Right hindlimb (tissue), 1 donor: ENCODE results near the gene OPN4.
A peak's percentile ranks its signal among the peaks of the same experiment; 100 is the strongest.

Experiments
- DNase-seq: peaks from one replicate; pipeline ENCODE4 v3.0.0-alpha.2; 2018

OPN4 gene

DNA sequence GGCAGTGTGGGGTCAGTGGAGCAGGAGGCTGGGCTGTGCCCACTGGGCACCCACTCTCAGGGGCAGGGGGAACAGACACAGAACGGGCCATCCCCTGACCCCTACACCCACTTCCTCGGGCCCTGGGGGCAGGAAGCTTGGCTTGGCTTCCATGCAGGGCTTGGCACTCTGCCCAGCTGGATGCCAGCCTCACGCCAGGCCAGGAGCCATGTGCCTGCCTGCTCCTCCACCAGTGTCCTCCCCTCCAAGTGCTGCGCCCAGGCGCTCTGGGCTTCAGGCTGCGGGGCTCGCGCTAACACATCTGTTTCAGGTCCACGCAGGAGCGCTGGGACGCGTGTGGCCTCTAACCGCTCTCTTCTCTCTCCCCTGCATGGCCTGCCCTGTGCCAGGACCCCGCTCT, 26.7 kb downstream of the OPN4 start:
- no peak for DNase-seq

- no peak for DNase-seq
Measured at GRCh38 chr10:86681722-86682386, 27.5 kb downstream of the OPN4 start.

- no peak for DNase-seq
Measured at GRCh38 chr10:86682675-86683074, 28.3 kb downstream of the OPN4 start.

DNA sequence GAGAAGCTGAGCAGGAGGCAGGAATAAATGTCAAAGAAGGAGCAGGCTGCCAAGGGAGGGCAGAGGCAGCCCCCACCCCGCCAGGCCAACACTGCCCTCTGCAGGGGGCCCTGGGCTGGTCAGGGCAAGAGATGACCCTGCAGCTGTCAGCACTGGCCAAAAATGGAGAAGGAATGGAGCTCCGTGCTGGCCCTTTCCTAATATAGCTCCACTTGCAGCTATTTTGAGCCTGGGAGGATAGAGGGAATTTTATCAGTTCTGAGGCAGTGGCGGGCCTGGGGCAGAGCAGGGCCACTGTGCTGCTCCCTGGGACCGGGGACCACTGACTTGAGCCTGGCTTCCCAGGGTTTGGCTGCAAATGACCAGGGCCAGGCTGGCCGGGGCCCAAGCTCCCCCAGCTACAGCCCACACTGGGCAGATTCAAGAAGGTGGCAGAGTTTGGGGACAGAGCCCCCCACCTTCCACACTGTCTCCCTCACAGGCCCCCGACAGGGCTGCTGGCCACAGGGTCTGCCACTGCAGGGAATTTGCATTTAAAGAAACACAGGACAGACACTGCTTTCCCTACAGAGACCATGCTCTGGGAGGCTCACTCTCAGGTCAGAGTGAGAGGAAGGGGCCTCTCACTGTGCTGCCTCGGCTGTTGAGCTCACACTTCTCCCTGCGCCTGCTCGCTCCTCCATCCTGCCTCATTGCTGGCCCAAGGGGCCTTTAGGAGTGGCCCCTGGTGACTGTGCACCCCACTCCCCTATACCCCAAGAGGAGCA, 30.2 kb downstream of the OPN4 start:
- peak; percentile 68 for DNase-seq

- DNase-seq: no peak
Measured at GRCh38 chr10:86685416-86685815, 31.1 kb downstream of the OPN4 start.

DNA sequence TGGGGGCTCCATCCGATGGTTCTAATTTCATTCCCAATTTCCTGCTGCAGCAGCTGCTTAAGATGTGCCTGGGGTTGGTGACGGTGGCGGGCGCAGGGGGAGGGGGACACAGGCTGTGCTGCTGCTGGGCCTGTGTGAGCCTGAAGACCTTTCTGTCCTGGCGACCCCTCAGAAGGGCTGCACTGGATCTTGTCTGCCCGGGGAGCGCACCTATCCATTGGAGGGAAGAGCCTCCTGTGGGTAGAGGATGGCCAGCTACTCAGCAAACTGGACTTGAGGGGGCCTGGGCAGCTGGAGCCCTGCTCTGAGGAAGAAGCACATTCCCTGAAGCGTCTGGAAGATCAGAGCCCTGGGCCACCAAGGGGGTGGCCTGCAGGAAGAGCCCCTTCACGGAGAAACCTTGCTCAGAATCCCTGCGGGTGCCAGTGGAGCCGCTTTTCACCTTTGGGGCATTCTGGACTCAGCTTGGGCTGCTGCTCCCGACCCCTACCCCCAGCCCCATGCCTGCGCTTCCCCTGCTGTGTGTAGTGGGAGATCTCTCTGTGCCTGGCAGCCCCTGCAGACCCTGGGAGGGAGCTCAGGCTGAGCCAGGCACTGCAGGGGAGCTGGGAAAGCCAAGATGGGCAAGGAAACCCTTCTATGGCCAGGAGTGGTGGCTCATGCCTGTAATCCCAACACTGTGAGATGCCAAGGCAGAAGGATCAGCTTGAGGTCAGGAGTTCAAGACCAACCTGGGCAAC, 31.7 kb downstream of the OPN4 start:
- no peak for DNase-seq

DNA sequence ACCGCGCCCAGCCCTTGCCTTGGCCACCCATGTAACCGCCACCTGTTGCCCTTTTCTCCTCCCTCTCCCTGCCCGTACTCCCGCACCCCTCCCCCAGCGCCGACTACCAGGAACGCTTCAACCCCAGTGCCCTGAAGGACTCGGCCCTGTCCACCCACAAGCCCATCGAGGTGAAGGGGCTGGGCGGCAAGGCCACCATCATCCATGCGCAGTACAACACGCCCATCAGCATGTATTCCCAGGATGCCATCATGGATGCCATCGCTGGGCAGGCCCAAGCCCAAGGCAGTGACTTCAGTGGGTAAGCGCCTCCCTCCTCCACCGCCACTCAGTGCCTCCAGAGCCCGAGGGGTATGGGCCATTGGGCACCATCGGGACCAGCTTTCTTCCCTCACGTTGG, 32.6 kb downstream of the OPN4 start:
- no peak for DNase-seq

DNA sequence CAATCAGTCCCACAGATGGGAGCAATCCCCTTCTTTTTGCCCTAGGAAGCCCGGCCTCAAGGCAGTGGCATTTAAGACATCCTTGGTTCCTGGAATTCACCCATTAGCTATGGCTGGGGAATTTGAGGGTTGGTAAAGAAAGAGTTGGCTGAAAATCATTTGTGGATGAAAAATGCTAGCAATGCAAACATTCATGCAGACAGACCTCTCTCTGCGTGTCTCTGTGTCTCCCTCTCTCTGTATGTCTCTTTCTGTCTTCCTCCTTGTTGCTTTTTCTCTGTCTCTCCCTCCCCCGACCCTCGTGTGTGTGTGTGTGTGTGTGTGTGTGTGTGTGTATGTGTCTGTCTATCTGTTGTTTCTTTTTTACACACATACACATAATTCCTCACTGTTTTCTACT, 33.4 kb downstream of the OPN4 start:
- DNase-seq: no peak

DNA sequence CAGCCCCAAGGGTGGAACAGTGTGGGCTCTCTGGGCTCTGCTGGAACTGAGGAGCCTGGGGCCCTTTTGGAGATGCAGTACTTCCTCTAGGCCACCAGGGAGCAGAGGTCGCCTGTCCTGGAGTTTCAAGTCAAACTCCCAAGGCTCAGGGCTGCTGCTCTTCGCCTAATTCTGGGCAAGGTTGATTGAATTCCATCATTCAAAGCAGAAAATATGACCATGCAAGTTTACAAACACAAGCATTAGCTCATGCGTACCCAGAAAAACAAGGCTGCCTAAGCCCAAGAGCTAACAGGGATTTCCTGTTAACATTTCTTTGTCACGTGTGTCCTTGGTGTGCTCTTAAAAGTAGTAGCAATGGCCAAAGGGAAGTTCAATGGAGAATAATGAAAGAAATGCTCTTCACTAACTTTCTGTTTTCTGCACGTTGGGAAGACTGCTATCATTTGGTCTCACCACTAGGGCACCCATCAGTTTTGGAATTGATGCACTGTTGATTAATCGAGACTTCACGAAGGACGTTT, 34.1 kb downstream of the OPN4 start:
- no peak for DNase-seq

- DNase-seq: no peak
Measured at GRCh38 chr10:86689146-86689545, 34.8 kb downstream of the OPN4 start.

- no peak for DNase-seq
Measured at GRCh38 chr10:86690231-86690630, 35.9 kb downstream of the OPN4 start.

GRCh38 chr10:86690657-86691084, 36.3 kb downstream of the OPN4 start:
- no peak for DNase-seq

DNA sequence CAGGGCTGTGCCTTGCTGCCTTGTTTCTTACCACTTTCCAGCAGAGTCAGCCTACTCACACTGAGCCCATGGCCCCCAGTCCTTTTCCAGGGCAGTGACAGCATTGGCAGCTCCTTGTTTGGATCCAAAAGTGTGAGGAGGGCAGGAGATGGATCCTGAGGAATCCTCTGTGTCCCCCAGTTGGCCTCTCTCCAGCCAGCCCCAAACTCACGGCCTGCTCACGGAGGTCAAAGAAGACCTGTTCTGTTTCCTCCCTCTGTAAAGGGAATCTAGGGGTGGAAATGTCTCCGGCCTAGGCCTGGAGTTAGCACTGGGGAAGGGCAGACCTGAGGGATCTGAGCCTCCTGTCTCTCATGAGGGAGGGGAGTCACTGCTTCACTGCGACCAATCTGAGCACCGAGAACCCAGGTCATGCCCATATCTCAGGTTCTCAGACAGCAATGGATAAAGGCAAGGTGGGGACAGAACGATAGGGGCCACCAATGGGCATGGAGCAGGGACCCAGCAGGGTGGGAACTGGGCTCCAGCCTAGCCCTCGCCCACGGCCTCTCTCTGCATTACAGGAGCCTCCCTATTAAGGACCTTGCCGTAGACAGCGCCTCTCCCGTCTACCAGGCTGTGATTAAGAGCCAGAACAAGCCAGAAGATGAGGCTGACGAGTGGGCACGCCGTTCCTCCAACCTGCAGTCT, 37.1 kb downstream of the OPN4 start:
- no peak for DNase-seq

DNA sequence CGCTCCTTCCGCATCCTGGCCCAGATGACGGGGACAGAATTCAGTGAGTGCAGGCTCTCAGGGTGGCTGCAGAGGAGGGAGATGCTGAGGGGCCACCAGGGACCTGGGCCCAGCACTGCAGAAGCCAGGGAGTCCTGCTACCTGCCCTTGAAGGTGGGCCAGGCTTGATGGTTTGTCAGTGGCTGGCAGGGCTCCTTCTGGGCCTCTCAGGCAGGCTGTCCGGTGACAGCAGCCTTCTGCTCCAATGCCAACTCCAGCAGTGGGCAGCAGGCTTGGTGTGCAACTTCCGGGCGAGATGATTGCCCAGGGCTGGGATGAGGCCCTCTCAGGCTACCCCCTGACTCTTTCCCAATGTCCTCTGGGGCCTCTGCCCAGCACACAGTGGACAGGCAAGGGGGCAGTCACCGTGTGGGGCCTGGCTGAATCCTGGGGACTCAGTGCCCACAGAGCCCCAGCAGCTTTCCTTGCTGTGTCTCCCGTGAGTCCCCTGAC, 37.7 kb downstream of the OPN4 start:
- no peak for DNase-seq

DNA sequence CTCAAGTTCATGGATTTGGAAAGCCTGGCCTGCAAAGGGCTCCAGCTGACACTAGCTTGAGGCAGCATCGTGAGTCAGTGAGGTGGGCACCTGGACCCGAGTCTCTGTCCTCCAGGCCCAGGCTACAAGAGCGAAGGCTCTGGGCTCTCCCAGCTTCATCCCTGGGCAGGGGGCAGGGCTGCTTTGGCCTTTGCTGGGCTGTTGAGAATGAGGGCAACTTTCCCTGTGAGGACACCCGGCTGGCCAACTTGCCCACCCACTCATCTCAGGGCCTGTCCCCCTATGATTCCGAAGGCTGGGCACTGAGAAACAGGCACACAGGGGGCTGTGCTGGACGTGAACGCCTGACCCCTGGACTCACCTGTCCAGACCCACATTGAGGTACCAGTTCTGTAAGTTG, 38.3 kb downstream of the OPN4 start:
- no peak for DNase-seq

DNA sequence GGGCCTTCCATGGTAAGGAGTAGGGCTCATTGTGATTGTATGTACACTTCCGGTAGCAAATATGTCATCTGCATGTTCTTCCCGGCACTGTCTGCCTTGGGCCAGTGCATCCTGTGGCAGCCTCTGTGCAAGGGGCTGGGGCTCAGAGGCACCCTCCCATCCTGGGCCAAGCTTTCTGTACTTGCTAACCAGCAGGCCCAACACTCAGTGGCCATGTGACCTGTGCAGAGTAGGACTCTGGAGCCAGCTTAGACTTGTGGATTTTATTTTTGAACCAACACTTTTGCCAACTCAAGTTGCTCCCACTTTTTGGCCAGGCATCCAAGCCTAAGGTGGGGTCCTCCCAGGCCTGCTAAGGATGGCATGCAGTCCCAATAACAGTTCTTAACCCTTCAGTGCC, 38.9 kb downstream of the OPN4 start:
- no peak for DNase-seq

- peak; percentile 72 for DNase-seq
Measured at GRCh38 chr10:86693721-86694369, 39.5 kb downstream of the OPN4 start.

DNA sequence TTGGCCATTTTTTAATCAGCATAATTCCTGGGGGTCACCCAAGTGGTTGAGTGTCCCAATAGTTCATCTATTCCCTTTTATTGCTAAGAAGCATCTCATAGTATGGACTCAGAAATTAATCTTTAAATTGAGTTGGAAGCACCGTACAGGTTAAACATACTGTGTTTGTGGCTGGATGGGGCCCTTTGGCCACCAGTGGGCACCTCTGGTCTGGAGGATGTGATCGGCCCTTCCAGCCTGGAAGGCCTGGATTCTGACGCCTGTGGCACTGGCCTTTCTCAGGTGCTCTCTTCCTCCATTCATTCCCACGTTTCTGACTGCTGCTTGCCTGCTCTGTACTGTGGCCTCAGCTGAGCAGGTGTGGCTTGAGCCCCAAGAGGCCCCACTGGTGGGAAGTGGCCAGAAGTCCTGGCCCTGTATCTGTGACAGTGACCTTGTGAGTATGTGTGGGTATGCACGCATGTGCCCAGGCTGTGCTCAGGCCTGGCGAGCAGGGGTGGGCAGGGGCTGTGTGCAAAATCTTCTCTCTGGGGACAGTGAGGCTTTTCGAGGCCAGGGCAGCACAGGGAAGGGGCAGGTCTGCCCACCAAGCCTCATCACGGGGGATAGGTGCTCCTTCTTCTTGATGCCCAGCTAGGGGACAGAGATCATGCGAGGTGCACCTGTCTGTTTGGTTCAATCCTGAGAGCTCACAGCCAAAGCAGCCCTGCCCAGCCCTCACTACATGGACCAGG, 44.0 kb downstream of the OPN4 start:
- no peak for DNase-seq

DNA sequence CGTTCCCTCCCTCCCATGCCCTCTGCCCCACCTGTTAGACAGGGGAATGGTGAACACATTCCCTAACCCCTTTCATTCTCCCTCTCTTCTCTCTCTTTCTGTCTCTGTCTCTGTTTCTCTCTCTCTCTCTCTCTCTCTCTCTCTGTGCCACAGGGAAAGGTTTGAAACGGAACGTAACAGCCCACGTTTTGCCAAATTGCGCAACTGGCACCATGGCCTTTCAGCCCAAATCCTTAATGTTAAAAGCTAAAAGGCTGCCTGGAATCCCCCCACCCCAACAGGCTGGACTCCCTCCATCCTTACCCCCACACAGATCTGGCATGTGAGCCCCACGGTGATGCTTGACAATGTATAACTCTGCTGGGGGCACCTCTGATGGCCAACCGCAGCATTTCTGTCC, 44.8 kb downstream of the OPN4 start:
- DNase-seq: no peak

GRCh38 chr10:86699541-86699940, 45.2 kb downstream of the OPN4 start:
- no peak for DNase-seq

DNA sequence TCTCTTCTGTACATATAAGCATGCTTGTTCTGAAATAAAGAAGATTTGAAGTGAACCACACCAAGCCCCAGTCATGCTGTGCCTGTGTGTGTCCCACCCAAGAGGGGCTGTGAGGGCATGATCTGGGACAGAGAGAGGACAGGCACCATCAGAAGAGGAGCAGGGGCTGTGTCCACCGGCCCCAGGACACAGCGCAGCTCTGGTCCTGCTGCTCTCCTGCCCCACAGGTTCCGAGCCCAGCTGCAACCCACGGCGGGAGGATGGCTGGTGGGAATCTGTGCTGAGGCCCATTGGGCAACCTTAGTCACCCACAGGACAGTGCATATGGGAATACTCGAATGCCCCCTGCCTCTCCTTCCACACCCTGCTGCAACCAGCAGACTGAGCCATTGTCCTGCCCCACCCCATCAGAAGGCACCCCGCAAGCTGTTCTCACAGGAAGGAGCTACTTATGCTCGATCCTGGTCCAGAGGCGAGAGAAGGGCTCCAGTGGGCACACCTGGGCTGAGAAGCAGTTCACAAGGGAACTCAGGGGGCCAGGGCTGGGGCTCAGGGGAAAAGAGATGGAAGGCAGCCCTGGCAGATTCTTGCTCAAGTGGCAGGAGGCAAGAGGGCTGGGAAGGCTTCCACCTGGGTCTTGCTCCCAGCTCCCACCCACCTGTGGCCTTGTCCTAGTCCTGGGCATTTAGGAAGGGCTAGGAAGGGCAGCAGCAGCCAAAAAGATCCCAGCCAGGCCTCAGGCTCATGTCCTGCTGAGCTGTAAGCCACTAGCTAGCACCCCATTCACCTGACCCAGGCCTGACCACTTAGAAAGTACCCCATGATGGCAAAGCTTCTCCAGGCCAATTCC, 45.9 kb downstream of the OPN4 start:
- no peak for DNase-seq
